GM23338 (cell line): ENCODE measurements around the gene RYR2. TPM values are rescaled to one million over a fixed set of nuclear protein-coding genes. Genes with fewer than 3 reads are reported as not detected.

ENCODE experiments used
- ATAC-seq: fragments of 200-7000 bp; cut with Tn5 transposase; 3 replicates; pipeline ENCODE4 v1.9.1; 2020
- DNase-seq: peaks from one replicate; pipeline ENCODE4 v3.0.0-alpha.2; 2015; ENCODE audit warnings: low spot score
- H2AFZ ChIP-seq: fragments of 200-600 bp; sonication (generic); 2 replicates; pipeline ENCODE4 v1.8.0; 2016; ENCODE audit warnings: antibody characterized with exemption, mild to moderate bottlenecking, moderate library complexity
- H3F3A ChIP-seq: fragments of 200-600 bp; sonication (generic); replicated peaks from 2 replicates; pipeline ENCODE4 v1.8.0; 2017; ENCODE audit warnings: antibody characterized with exemption, mixed run types, low read depth
- H3K27ac ChIP-seq: fragments of 200-600 bp; sonication (generic); 2 replicates; pipeline ENCODE4 v1.6.1; 2016; ENCODE audit warnings: low read depth
- H3K27me3 ChIP-seq: fragments of 200-600 bp; sonication (generic); 2 replicates; pipeline ENCODE4 v1.8.0; 2016; ENCODE audit warnings: mild to moderate bottlenecking, mixed run types, moderate library complexity; ENCODE audit not compliant: insufficient read depth
- H3K36me3 ChIP-seq: fragments of 200-600 bp; sonication (generic); 2 replicates; pipeline ENCODE4 v1.8.0; 2016; ENCODE audit warnings: mild to moderate bottlenecking; ENCODE audit not compliant: insufficient read depth
- H3K4me1 ChIP-seq: fragments of 200-600 bp; sonication (generic); 2 replicates; pipeline ENCODE4 v1.8.0; 2016; ENCODE audit warnings: mild to moderate bottlenecking, moderate library complexity; ENCODE audit not compliant: insufficient read depth
- H3K4me2 ChIP-seq: fragments of 200-600 bp; sonication (generic); 2 replicates; pipeline ENCODE4 v1.7.1; 2017; ENCODE audit warnings: mixed run types
- H3K4me3 ChIP-seq: fragments of 200-600 bp; sonication (generic); 2 replicates; pipeline ENCODE4 v1.6.1; 2016; ENCODE audit warnings: mixed run types
- H3K79me2 ChIP-seq: fragments of 200-600 bp; sonication (generic); replicated peaks from 2 replicates; pipeline ENCODE4 v1.8.0; 2017; ENCODE audit warnings: mild to moderate bottlenecking; ENCODE audit not compliant: insufficient read depth
- H3K9me2 ChIP-seq: fragments of 200-600 bp; sonication (generic); 2 replicates; pipeline ENCODE4 v1.8.0; 2017; ENCODE audit not compliant: insufficient read depth
- H4K20me1 ChIP-seq: fragments of 200-600 bp; sonication (generic); replicated peaks from 2 replicates; pipeline ENCODE4 v1.8.0; 2017; ENCODE audit warnings: mild to moderate bottlenecking; ENCODE audit not compliant: insufficient read depth
- H3K27ac Mint-ChIP-seq: 2 replicates; pipeline ENCODE4 v1.8.0; 2020; ENCODE audit warnings: inconsistent platforms, mild to moderate bottlenecking, moderate library complexity, mixed read lengths
- H3K27me3 Mint-ChIP-seq: 3 replicates; pipeline ENCODE4 v1.8.0; 2022; ENCODE audit warnings: low read depth, mild to moderate bottlenecking, moderate library complexity, mixed read lengths, inconsistent platforms; ENCODE audit not compliant: insufficient read depth, poor library complexity
- H3K36me3 Mint-ChIP-seq: 3 replicates; pipeline ENCODE4 v1.8.0; 2021; ENCODE audit warnings: low read depth, mild to moderate bottlenecking, inconsistent platforms, moderate library complexity, mixed read lengths
- H3K4me1 Mint-ChIP-seq: 3 replicates; pipeline ENCODE4 v1.8.0; 2020; ENCODE audit warnings: mild to moderate bottlenecking, inconsistent platforms, mixed read lengths
- H3K4me3 Mint-ChIP-seq: 3 replicates; pipeline ENCODE4 v1.8.0; 2021; ENCODE audit warnings: moderate library complexity, mild to moderate bottlenecking, inconsistent platforms, mixed read lengths
- H3K9me3 Mint-ChIP-seq: 3 replicates; pipeline ENCODE4 v1.8.0; 2020; ENCODE audit warnings: moderate library complexity, mild to moderate bottlenecking, inconsistent platforms, mixed read lengths
- CREB1 ChIP-seq: fragments of 250-450 bp; sonication (Bioruptor Pico); IDR thresholded peaks from 2 replicates; pipeline ENCODE4 v1.5.0; 2020; ENCODE audit warnings: low read depth, mild to moderate bottlenecking, moderate library complexity
- CTCF ChIP-seq, 2 experiments: fragments of 200-600 bp in 1 of 2; sonication (generic) in 1 of 2; conservative IDR thresholded peaks; 2 replicates each; pipeline versions ENCODE4 v1.5.1 to v1.6.1; 2016 to 2017; ENCODE audit warnings: antibody characterized with exemption in 2 of 2, low read depth in 2 of 2, mild to moderate bottlenecking in 2 of 2, moderate library complexity in 1 of 2
- ETS1 ChIP-seq: IDR thresholded peaks from 2 replicates; pipeline ENCODE4 v1.6.1; 2016; ENCODE audit warnings: antibody characterized with exemption
- EZH2 ChIP-seq: fragments of 200-600 bp; sonication (generic); IDR thresholded peaks from one replicate; pipeline ENCODE4 v1.8.0; 2017; ENCODE audit warnings: antibody characterized with exemption, mild to moderate bottlenecking, low read depth; ENCODE audit not compliant: unreplicated experiment
- EZH2phosphoT487 ChIP-seq: fragments of 200-600 bp; sonication (generic); IDR thresholded peaks from one replicate; pipeline ENCODE4 v1.8.1; 2018; ENCODE audit warnings: antibody characterized with exemption; ENCODE audit not compliant: unreplicated experiment
- JUNB ChIP-seq: IDR thresholded peaks from one replicate; pipeline ENCODE4 v1.6.1; 2016; ENCODE audit warnings: antibody characterized with exemption; ENCODE audit not compliant: unreplicated experiment
- NANOG ChIP-seq: IDR thresholded peaks from 2 replicates; pipeline ENCODE4 v1.6.1; 2016; ENCODE audit warnings: antibody characterized with exemption, borderline replicate concordance
- POLR2AphosphoS5 ChIP-seq: IDR thresholded peaks from 2 replicates; pipeline ENCODE4 v1.6.1; 2016; ENCODE audit warnings: antibody characterized with exemption, low read depth
- REST ChIP-seq: IDR thresholded peaks from one replicate; pipeline ENCODE4 v1.6.1; 2018; ENCODE audit warnings: antibody characterized with exemption; ENCODE audit not compliant: unreplicated experiment
- STAT1 ChIP-seq: IDR thresholded peaks from one replicate; pipeline ENCODE4 v1.6.1; 2016; ENCODE audit warnings: antibody characterized with exemption; ENCODE audit not compliant: unreplicated experiment
- ZNF114 ChIP-seq: fragments of 250-450 bp; sonication (Bioruptor Pico); IDR thresholded peaks from 2 replicates; pipeline ENCODE4 v1.5.0; 2020; ENCODE audit warnings: mild to moderate bottlenecking, moderate library complexity
- ZNF331 ChIP-seq: fragments of 250-450 bp; sonication (Bioruptor Pico); IDR thresholded peaks from 2 replicates; pipeline ENCODE4 v1.5.0; 2020; ENCODE audit warnings: low read depth, mild to moderate bottlenecking, moderate library complexity
- ZNF462 ChIP-seq: fragments of 250-450 bp; sonication (Bioruptor Pico); IDR thresholded peaks from 2 replicates; pipeline ENCODE4 v1.5.0; 2020; ENCODE audit warnings: mild to moderate bottlenecking, moderate library complexity
- polyA plus RNA-seq: library from polyadenylated mRNA; unstranded; fragments of >200 nt; fragmentation: Nextera tagmentation; extraction: Ambion mirVana; gene quantifications from 2 replicates; pipeline ENCODE4 v1.2.1, GENCODE V29; 2016
- total RNA-seq: library from RNA; depleted of rRNA; stranded (reverse); fragments of >200 nt; shearing (Covaris generic); gene quantifications from 2 replicates; pipeline ENCODE4 v1.2.3, GENCODE V29; 2014

RYR2 gene
- total and polyA plus RNA-seq, 2 experiments from 2014 or later, result 8.9 to 10.0 TPM

GRCh38 chr1:237300642-237301041, 258.7 kb downstream of the RYR2 start:
- Histone ChIP-seq H3K36me3 (no peaks in the 10 kb centered on the region), H3K79me2 (no peaks in the 10 kb centered on the region), H3F3A (no peaks in the 10 kb centered on the region), H3K27ac (no peak overlapping the region), H3K4me3 (no peak overlapping the region), H3K9me2 (peaks cover 4% of the 10 kb centered on the region), H3K4me1 (no peaks in the 10 kb centered on the region), H2AFZ (no peak overlapping the region), H3K4me2 (no peak overlapping the region), H4K20me1 (no peaks in the 10 kb centered on the region), H3K27me3 (no peaks in the 10 kb centered on the region)
- H3K4me1 Mint-ChIP-seq, result no peaks in the 10 kb centered on the region
- no peak overlapping the region for H3K4me3 Mint-ChIP-seq
- ATAC-seq (no peak), DNase-seq (no peak)
- no peaks in the 10 kb centered on the region for H3K9me3 Mint-ChIP-seq
- H3K27me3 Mint-ChIP-seq, result peaks cover 4% of the 10 kb centered on the region
- TF ChIP-seq STAT1 (no peak), EZH2 (no peak), REST (no peak), CREB1 (CRISPR knock-in tag) (no peak), ZNF114 (CRISPR knock-in tag) (no peak), CTCF (conservative IDR thresholded peaks at IDR 0.05; ENCODE audit: low read depth in 2 of 2) (no peak), ZNF331 (CRISPR knock-in tag) (no peak), POLR2AphosphoS5 (no peak), JUNB (no peak), NANOG (no peak), EZH2phosphoT487 (no peak), ETS1 (no peak), ZNF462 (CRISPR knock-in tag) (no peak)
- H3K36me3 Mint-ChIP-seq, result no peaks in the 10 kb centered on the region
- H3K27ac Mint-ChIP-seq, result no peak overlapping the region
